ENCODE results near the gene NDUFA7. TPM values are rescaled to one million over a fixed set of nuclear protein-coding genes. Genes with fewer than 3 reads are reported as not detected.

Gene NDUFA7
- total RNA-seq, 4 donors from 2014 or later: 4.5 to 22.1 (median 16.0) TPM

GRCh38 chr19:8363803-8364771 is 42.9 kb upstream of the NDUFA7 start, which contains the start of gene ANGPTL4:
Gene ANGPTL4, plus strand, starts transcription at chr19:8364155. Its CDS starts 167 bp downstream, at chr19:8364322.
- DNase-seq (ENCODE audit: low spot score in 2 of 2): peak; percentile 71 to 75
- peak within 1 kb of the TSS; percentile 47 to 88 (median 62) for H3K4me3 ChIP-seq
- H3K27ac ChIP-seq: peak within 1 kb of the TSS; percentile 41 to 93 (median 78)
- peak; percentile 64 to 67 for TF ChIP-seq POLR2A (IDR thresholded peaks at IDR 0.05)
- peak in 1 of 2 donors; percentile 76 for TF ChIP-seq EP300 (IDR thresholded peaks at IDR 0.05)
- TF ChIP-seq CTCF (IDR thresholded peaks at IDR 0.05): peak in 1 of 5 experiments; percentile 25
- no peaks in the 10 kb centered on the region for H3K36me3 ChIP-seq
- no peaks in the 10 kb centered on the region for H3K27me3 ChIP-seq
- H3K9me3 ChIP-seq: no peaks in the 10 kb centered on the region
- WGBS, 2 donors: 0 to 1% methylated on average over 38 to 79 of the region's 81 CpGs
- peaks cover 0 to 79% (median 59%) of the 10 kb centered on the region in 4 donors for H3K4me1 ChIP-seq

DNA sequence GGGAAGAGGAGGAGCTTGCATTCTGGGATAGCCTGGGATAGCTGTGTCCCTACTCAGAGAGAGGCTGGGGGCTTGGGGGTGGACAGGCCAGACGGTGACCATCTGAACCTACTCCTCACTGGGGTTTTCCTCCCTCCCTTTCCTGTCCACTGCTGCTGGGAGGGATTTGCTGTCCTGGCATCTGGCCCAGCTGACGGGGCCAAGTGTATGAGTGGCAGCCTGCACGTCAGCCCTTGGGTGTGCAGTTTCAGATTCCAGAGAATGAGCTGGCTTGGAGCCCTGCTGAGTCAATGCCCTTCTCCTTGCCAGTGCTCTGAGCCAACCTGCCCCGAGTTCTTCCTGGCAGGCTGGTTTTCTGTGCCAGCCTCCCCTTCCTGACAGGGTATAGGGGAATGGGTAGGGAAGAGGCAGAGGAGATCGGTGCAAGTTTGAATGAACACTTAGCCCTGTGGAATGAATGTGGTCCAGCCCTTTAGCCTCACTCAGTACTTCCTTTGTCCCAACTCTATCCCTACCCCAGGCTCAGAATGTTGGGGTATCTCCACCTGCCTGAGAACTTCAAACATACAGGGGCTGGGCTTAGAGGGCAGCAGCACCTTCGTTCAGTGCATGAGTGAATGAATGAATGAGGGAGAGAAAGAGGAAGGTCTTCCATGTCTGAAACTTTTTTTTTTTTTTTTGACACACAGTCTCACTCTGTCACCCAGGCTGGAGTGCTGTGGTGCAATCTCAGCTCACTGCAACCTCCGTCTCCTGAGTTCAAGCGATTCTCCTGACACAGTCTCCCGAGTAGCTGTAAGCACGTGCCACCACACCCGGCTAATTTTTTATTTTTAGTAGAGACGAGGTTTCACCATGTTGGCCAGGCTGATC is 41.0 kb upstream of the NDUFA7 start:
- peaks cover 0 to 60% (median 44%) of the 10 kb centered on the region in 4 donors for H3K4me1 ChIP-seq
- H3K36me3 ChIP-seq: no peaks in the 10 kb centered on the region
- H3K4me3 ChIP-seq: no peak overlapping the region
- peak; percentile 86 to 92 for DNase-seq (ENCODE audit: low spot score in 2 of 2)
- TF ChIP-seq CTCF (IDR thresholded peaks at IDR 0.05): no peak
- TF ChIP-seq POLR2A (IDR thresholded peaks at IDR 0.05): peak in 1 of 2 donors; percentile 24
- peak; percentile 81 to 94 for TF ChIP-seq EP300 (IDR thresholded peaks at IDR 0.05)
- H3K27ac ChIP-seq: peak overlapping the region in 3 of 4 donors; percentile 73 to 93 (median 82)
- WGBS, 2 donors: 36% methylated on average over 12 of the region's 12 CpGs
- H3K27me3 ChIP-seq: no peaks in the 10 kb centered on the region
- no peaks in the 10 kb centered on the region for H3K9me3 ChIP-seq

GRCh38 chr19:8360196-8360595 is 39.0 kb upstream of the NDUFA7 start:
- no peak overlapping the region for H3K4me3 ChIP-seq
- no peak for DNase-seq (ENCODE audit: low spot score in 2 of 2)
- H3K27ac ChIP-seq: no peak overlapping the region
- no peaks in the 10 kb centered on the region for H3K27me3 ChIP-seq
- peaks cover 0 to 43% (median 33%) of the 10 kb centered on the region in 4 donors for H3K4me1 ChIP-seq
- WGBS, 2 donors: 83 to 93% methylated on average over 8 of the region's 8 CpGs
- no peaks in the 10 kb centered on the region for H3K36me3 ChIP-seq
- no peaks in the 10 kb centered on the region for H3K9me3 ChIP-seq
- TF ChIP-seq POLR2A (IDR thresholded peaks at IDR 0.05) (no peak), CTCF (IDR thresholded peaks at IDR 0.05) (no peak), EP300 (IDR thresholded peaks at IDR 0.05) (no peak)

DNA sequence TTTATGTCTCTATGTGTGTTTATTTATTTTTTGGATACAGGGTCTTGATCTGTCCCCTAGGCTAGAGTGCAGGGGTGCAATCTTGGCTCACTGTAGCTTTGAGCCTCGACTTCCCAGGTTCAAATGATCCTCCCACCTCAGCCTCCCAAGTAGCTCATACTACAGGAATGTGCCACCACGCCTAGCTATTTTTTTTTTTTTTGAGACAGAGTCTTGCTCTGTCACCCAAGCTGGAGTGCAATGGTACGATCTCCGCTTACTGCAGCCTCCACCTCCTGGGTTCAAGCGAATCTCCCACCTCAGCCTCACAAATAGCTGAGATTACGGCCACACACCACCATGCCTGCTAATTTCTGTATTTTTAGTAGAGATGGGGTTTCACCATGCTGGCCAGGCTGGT is 37.8 kb upstream of the NDUFA7 start:
- H3K4me3 ChIP-seq: no peak overlapping the region
- TF ChIP-seq POLR2A (IDR thresholded peaks at IDR 0.05) (no peak), CTCF (IDR thresholded peaks at IDR 0.05) (no peak), EP300 (IDR thresholded peaks at IDR 0.05) (no peak)
- H3K27me3 ChIP-seq: no peaks in the 10 kb centered on the region
- WGBS, 2 donors: 83 to 86% methylated on average over 6 of the region's 6 CpGs
- peaks cover 3 to 43% (median 34%) of the 10 kb centered on the region in 4 donors for H3K4me1 ChIP-seq
- H3K27ac ChIP-seq: no peak overlapping the region
- DNase-seq (ENCODE audit: low spot score in 2 of 2): no peak
- no peaks in the 10 kb centered on the region for H3K9me3 ChIP-seq
- no peaks in the 10 kb centered on the region for H3K36me3 ChIP-seq
